GM12878 (cell line): Measurements from ENCODE around the gene PKD1L1. TPM values are rescaled to one million over a fixed set of nuclear protein-coding genes. Genes with fewer than 3 reads are reported as not detected.

Experiments used
- ATAC-seq: fragments of 200-7000 bp; cut with Tn5 transposase; 3 replicates; pipeline ENCODE4 v1.9.1; 2020; ENCODE audit warnings: mild to moderate bottlenecking, moderate library complexity
- BruUV-seq: library from RNA; stranded (reverse); fragments of 400-500 nt; replicated peaks from 2 replicates; lab custom pipeline; 2021; lab: Mats Ljungman, UMichigan
- CTCF ChIA-PET: fragments of 300-600 bp; sonication (Branson Sonifier 250); formaldehyde crosslinking; extraction: SDS; loops from one replicate; lab custom pipeline; 2021; ENCODE audit warnings: inconsistent platforms; lab: Yijun Ruan, JAX
- POLR2A ChIA-PET: fragments of 350-600 bp; formaldehyde crosslinking; extraction: SDS; loops from one replicate; lab custom pipeline; 2021; ENCODE audit warnings: inconsistent platforms; lab: Charles Lee
- RAD21 ChIA-PET: fragments of 300-600 bp; sonication (Branson Sonifier 250); formaldehyde crosslinking; loops from one replicate; lab custom pipeline; 2023; ENCODE audit warnings: antibody characterized with exemption; ENCODE audit not compliant: unreplicated experiment; lab: Charles Lee
- SMC1A ChIA-PET: fragments of 300-600 bp; sonication (Branson Sonifier 250); formaldehyde crosslinking; loops from one replicate; lab custom pipeline; 2023; ENCODE audit not compliant: unreplicated experiment, uncharacterized antibody; lab: Charles Lee
- DNase-seq: peaks from one replicate; pipeline ENCODE4 v3.0.0-alpha.2; 2011; ENCODE audit warnings: low read depth, low spot score
- FAIRE-seq: peaks from 3 replicates; lab custom pipeline; 2011; peaks lifted over from hg19 to GRCh38; lab: Jason Lieb, UNC
- H2AFZ ChIP-seq: 2 replicates; pipeline ENCODE4 v1.6.0; 2011; ENCODE audit warnings: low read depth, low read length, control low read depth; ENCODE audit not compliant: control insufficient read depth
- H3K27ac ChIP-seq: 2 replicates; pipeline ENCODE4 v1.5.1; 2011; ENCODE audit warnings: control low read depth; ENCODE audit not compliant: control insufficient read depth, insufficient read depth
- H3K27me3 ChIP-seq, 2 experiments: replicated peaks in 1 of 2; 2 replicates each; pipeline versions ENCODE4 v1.6.0 to v1.6.1; 2011; ENCODE audit warnings: low read length in 1 of 2; ENCODE audit not compliant: control insufficient read depth in 2 of 2, insufficient read depth in 2 of 2
- H3K36me3 ChIP-seq, 2 experiments: 2 replicates each; pipeline ENCODE4 v1.5.1; 2011; ENCODE audit warnings: low read length in 1 of 2; ENCODE audit not compliant: control insufficient read depth in 2 of 2, insufficient read depth in 2 of 2
- H3K4me1 ChIP-seq: 2 replicates; pipeline ENCODE4 v1.6.1; 2011; ENCODE audit warnings: mild to moderate bottlenecking, low read length, moderate library complexity, mixed read lengths; ENCODE audit not compliant: control insufficient read depth, insufficient read depth
- H3K4me2 ChIP-seq: 2 replicates; pipeline ENCODE4 v1.6.0; 2011; ENCODE audit warnings: control low read depth; ENCODE audit not compliant: control insufficient read depth, insufficient read depth
- H3K4me3 ChIP-seq: fragments of 200-600 bp; sonication (generic); 2 replicates; pipeline ENCODE4 v1.5.1; 2016
- H3K79me2 ChIP-seq: 2 replicates; pipeline ENCODE4 v1.6.0; 2011; ENCODE audit warnings: low read length; ENCODE audit not compliant: control insufficient read depth, insufficient read depth
- H3K9ac ChIP-seq: 2 replicates; pipeline ENCODE4 v1.8.0; 2011; ENCODE audit warnings: low read length, control low read depth, mixed read lengths; ENCODE audit not compliant: control insufficient read depth, insufficient read depth
- H3K9me3 ChIP-seq: replicated peaks from 3 replicates; pipeline ENCODE4 v1.5.1; 2011; ENCODE audit warnings: mild to moderate bottlenecking, low read length; ENCODE audit not compliant: control insufficient read depth, insufficient read depth
- H4K20me1 ChIP-seq: 2 replicates; pipeline ENCODE4 v1.6.0; 2011; ENCODE audit not compliant: control insufficient read depth, insufficient read depth
- BHLHE40 ChIP-seq, 2 experiments: fragments of 450-650 bp in 1 of 2; IDR thresholded peaks; 2 replicates each; pipeline ENCODE4 v1.6.1; 2011 to 2017; ENCODE audit warnings: low read depth in 2 of 2, borderline replicate concordance in 1 of 2, improper control_type of control experiment in 1 of 2, low read length in 1 of 2, mild to moderate bottlenecking in 1 of 2
- EP300 ChIP-seq, 2 experiments: fragments of 150-350 bp in 1 of 2; IDR thresholded peaks; 2 replicates each; pipeline ENCODE4 v1.6.1; 2011 to 2012; ENCODE audit warnings: low read depth in 2 of 2, low read length in 2 of 2, borderline replicate concordance in 1 of 2, improper control_type of control experiment in 1 of 2, inconsistent platforms in 1 of 2; ENCODE audit not compliant: control insufficient read depth in 1 of 2
- EZH2 ChIP-seq: IDR thresholded peaks from 2 replicates; pipeline ENCODE4 v1.6.1; 2012; ENCODE audit warnings: low read depth, mild to moderate bottlenecking, control low read depth, inconsistent platforms, low read length, borderline replicate concordance; ENCODE audit not compliant: control insufficient read depth
- GABPA ChIP-seq: IDR thresholded peaks from 2 replicates; pipeline ENCODE4 v1.6.1; 2014; ENCODE audit warnings: antibody characterized with exemption, low read depth, mild to moderate bottlenecking, inconsistent platforms
- IKZF1 ChIP-seq: fragments of 450-650 bp; conservative IDR thresholded peaks from 2 replicates; pipeline ENCODE4 v1.6.1; 2017; ENCODE audit warnings: antibody characterized with exemption, mild to moderate bottlenecking
- IRF5 ChIP-seq: fragments of 450-650 bp; IDR thresholded peaks from 2 replicates; pipeline ENCODE4 v1.6.1; 2017; ENCODE audit warnings: borderline replicate concordance
- KLF5 ChIP-seq: fragments of 450-650 bp; IDR thresholded peaks from 2 replicates; pipeline ENCODE4 v1.6.1; 2014; ENCODE audit warnings: mild to moderate bottlenecking; ENCODE audit not compliant: partially characterized antibody
- LARP7 ChIP-seq: fragments of 450-650 bp; IDR thresholded peaks from 2 replicates; pipeline ENCODE4 v1.6.1; 2017; ENCODE audit warnings: mild to moderate bottlenecking
- MYB ChIP-seq: fragments of 150-350 bp; IDR thresholded peaks from 2 replicates; pipeline ENCODE4 v1.6.1; 2014; ENCODE audit warnings: mild to moderate bottlenecking, low read depth, low read length, borderline replicate concordance
- NFYB ChIP-seq: IDR thresholded peaks from 2 replicates; pipeline ENCODE4 v1.6.1; 2011; ENCODE audit warnings: low read depth, mild to moderate bottlenecking, low read length, improper control_type of control experiment, moderate library complexity; ENCODE audit not compliant: insufficient read depth
- SMC3 ChIP-seq: IDR thresholded peaks from 2 replicates; pipeline ENCODE4 v1.6.1; 2011; ENCODE audit warnings: low read length, improper control_type of control experiment, borderline replicate concordance
- SRF ChIP-seq, 2 experiments: IDR thresholded peaks; 2 replicates each; pipeline ENCODE4 v1.6.1; 2011; ENCODE audit warnings: low read depth in 2 of 2, low read length in 2 of 2, mild to moderate bottlenecking in 1 of 2, moderate library complexity in 1 of 2
- SUPT20H ChIP-seq: IDR thresholded peaks from 2 replicates; pipeline ENCODE4 v1.6.1; 2011; ENCODE audit warnings: low read depth, mild to moderate bottlenecking, low read length, moderate library complexity, borderline replicate concordance; ENCODE audit not compliant: control insufficient read depth
- TARDBP ChIP-seq: IDR thresholded peaks from 2 replicates; pipeline ENCODE4 v1.6.1; 2016; ENCODE audit warnings: borderline replicate concordance
- ZNF207 ChIP-seq: fragments of 450-650 bp; IDR thresholded peaks from 2 replicates; pipeline ENCODE4 v1.6.1; 2014; ENCODE audit warnings: antibody characterized with exemption, mild to moderate bottlenecking, borderline replicate concordance
- WGBS: methylation state at CpG from one replicate; pipeline ENCODE4 v1.1.6; 2016; ENCODE audit warnings: low lambda C conversion rate; ENCODE audit not compliant: insufficient replicate concordance, insufficient coverage; ENCODE audit errors: missing lambda C conversion rate; 5-methylcytosine and 5-hydroxymethylcytosine counted together
- in situ Hi-C: fragments of 300-500 bp; cut with MboI; formaldehyde crosslinking; loops from 9 replicates; pipeline ENCODE4 v1.14.3; 2018; ENCODE audit warnings: mixed read lengths
- intact Hi-C: fragments of 100-400 bp; cut with micrococcal nuclease; formaldehyde crosslinking; loops from one replicate; pipeline ENCODE4 v1.14.2; 2022; ENCODE audit not compliant: unreplicated experiment
- polyA plus RNA-seq, 11 experiments: library from polyadenylated mRNA; depleted of rRNA in 4 of 11; unstranded in 6 of 11; stranded (reverse) in 5 of 11; fragments of >200 nt; fragmentation: Nextera tagmentation in 4 of 11; fragmentation: Illumina TruSeq in 1 of 11; extraction: Ambion mirVana in 4 of 11; extraction: Trizol in 1 of 11; gene quantifications; 1 replicate in 1 of 11; 2 replicates in 10 of 11; pipeline versions ENCODE4 v1.2.1 to v1.2.3, GENCODE V29; 2011 to 2016; ENCODE audit warnings: inconsistent platforms in 2 of 11, missing spikeins in 2 of 11, low read depth in 1 of 11
- total RNA-seq, 4 experiments: library from RNA; depleted of rRNA in 3 of 4; stranded (reverse); fragments of >200 nt in 3 of 4; fragmentation: Illumina TruSeq in 1 of 4; extraction: Trizol in 1 of 4; gene quantifications; 2 replicates each; pipeline versions ENCODE4 v1.2.1 to v1.2.3, GENCODE V29; 2013 to 2021
- TF ChIP-seq, protein P1 (sequence below): IDR thresholded peaks from 2 replicates; pipeline ENCODE4 v1.6.1; 2012; ENCODE audit warnings: low read depth, low read length, improper control_type of control experiment

The PKD1L1 gene
- total and polyA plus RNA-seq, 10 of the 15 experiments (the other 5 are each of a cell fraction or from before 2014, with no cell fraction given): under 0.01 to 0.05 (median 0.02) TPM; not detected in 3

DNA sequence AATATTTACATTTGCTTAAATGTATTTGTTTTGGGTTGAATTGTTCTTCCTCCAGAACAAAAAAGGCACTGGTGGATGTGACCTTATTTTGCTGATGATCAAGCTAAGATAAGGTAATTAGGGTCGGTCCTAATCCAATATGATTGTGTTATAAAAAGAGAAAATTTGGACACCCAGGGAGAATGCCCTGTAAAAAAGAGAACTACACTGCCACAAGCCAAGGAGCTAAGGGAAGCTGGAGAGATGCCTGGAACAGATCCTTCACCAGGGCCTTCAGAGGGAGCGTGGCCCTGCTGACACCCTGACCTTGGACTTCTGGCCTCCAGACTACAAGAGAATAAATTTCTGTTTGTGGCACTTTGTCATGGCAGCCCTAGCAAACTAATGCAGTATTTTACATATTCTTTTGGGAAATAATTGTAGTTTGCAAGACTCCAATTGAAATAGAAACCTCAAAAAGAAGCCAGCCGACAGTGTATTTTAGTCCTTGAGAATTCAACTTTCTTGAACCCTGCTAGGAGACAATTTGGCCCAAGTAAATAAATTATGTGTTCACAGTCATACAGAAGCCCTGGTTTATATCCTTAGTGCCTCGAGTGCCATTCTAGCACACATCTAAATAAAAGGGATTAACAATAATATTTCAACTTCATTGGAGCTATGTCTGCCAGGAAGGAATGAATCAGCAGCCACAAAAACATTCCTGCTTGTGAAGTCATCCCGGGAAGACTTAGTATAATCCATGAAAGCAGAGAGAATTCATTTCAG is 164.6 kb downstream of the PKD1L1 start:
- H4K20me1 ChIP-seq: no peaks in the 10 kb centered on the region
- no peak overlapping the region for H3K9ac ChIP-seq
- DNase-seq (no peak), FAIRE-seq (no peak), ATAC-seq (no peak)
- ChIA-PET SMC1A (interaction anchor here (1.1 kb wide), 1 partner anchor 12 kb away, joined by 3 read pairs; no protein-coding TSS in a partner anchor), CTCF (interaction anchor here (0.6 kb wide), 1 partner anchor 300 kb away, joined by 3 read pairs; no protein-coding TSS in a partner anchor), POLR2A (no interaction called here), RAD21 (no interaction called here)
- no peaks in the 10 kb centered on the region for H3K36me3 ChIP-seq
- no peak overlapping the region for H3K4me3 ChIP-seq
- H3K27ac ChIP-seq: no peak overlapping the region
- in situ Hi-C loops: no loop called here
- H3K4me2 ChIP-seq: no peak overlapping the region
- H3K27me3 ChIP-seq: peaks cover 0 to 2% of the 10 kb centered on the region in 2 experiments; a peak in 1 of 4 replicates
- H2AFZ ChIP-seq: no peak overlapping the region
- BruUV-seq: no TSS peak
- no peaks in the 10 kb centered on the region for H3K4me1 ChIP-seq
- no peaks in the 10 kb centered on the region for H3K9me3 ChIP-seq
- TF ChIP-seq SRF (IDR thresholded peaks at IDR 0.05; ENCODE audit: low read depth in 2 of 2, low read length in 2 of 2) (no peak), LARP7 (no peak), BHLHE40 (IDR thresholded peaks at IDR 0.05; ENCODE audit: borderline replicate concordance in 1 of 2, low read depth in 2 of 2, low read length in 1 of 2) (no peak), NFYB (no peak), IKZF1 (no peak), SUPT20H (no peak), EZH2 (no peak), MYB (no peak), IRF5 (no peak), ZNF207 (no peak), TARDBP (no peak), GABPA (no peak), EP300 (IDR thresholded peaks at IDR 0.05; ENCODE audit: borderline replicate concordance in 1 of 2, control insufficient read depth in 1 of 2, low read depth in 2 of 2, low read length in 2 of 2) (no peak), KLF5 (no peak), SMC3 (no peak)
- TF ChIP-seq, protein P1, sequence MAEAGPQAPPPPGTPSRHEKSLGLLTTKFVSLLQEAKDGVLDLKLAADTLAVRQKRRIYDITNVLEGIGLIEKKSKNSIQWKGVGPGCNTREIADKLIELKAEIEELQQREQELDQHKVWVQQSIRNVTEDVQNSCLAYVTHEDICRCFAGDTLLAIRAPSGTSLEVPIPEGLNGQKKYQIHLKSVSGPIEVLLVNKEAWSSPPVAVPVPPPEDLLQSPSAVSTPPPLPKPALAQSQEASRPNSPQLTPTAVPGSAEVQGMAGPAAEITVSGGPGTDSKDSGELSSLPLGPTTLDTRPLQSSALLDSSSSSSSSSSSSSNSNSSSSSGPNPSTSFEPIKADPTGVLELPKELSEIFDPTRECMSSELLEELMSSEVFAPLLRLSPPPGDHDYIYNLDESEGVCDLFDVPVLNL: no peak
- intact Hi-C loops: no loop called here
- 23% methylated on average over 5 of the region's 5 CpGs for WGBS
- no peaks in the 10 kb centered on the region for H3K79me2 ChIP-seq
